ENCODE data around the gene NSUN2.

DNA sequence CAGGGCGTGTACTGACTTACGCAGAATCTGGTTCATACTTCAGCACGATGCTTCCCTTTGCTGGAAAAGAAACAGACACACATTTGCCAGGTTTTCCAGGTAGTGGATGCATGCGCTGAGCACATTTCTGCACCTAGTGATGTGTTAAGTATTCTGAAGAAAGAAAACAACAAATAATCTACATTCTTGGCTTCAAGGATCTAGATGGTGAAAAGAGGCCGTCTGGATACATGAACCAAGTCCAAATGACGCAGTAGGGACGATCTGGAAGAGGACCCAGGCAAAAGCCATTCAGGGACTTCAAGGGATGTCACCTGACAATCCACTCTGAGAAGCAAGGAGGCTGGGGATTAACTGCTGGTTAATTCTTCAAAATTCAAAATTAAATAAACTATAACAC, 30.4 kb downstream of the NSUN2 start:
- TF ChIP-seq, protein P1, sequence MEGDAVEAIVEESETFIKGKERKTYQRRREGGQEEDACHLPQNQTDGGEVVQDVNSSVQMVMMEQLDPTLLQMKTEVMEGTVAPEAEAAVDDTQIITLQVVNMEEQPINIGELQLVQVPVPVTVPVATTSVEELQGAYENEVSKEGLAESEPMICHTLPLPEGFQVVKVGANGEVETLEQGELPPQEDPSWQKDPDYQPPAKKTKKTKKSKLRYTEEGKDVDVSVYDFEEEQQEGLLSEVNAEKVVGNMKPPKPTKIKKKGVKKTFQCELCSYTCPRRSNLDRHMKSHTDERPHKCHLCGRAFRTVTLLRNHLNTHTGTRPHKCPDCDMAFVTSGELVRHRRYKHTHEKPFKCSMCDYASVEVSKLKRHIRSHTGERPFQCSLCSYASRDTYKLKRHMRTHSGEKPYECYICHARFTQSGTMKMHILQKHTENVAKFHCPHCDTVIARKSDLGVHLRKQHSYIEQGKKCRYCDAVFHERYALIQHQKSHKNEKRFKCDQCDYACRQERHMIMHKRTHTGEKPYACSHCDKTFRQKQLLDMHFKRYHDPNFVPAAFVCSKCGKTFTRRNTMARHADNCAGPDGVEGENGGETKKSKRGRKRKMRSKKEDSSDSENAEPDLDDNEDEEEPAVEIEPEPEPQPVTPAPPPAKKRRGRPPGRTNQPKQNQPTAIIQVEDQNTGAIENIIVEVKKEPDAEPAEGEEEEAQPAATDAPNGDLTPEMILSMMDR (IDR thresholded peaks at IDR 0.05) = no peak
- no peak for TF ChIP-seq POLR2A (IDR thresholded peaks at IDR 0.05)

All from transverse colon (tissue), 3 donors.